Common myeloid progenitor, CD34-positive (primary cell): ENCODE measurements around the gene ZNF268.

Source experiments
- CTCF ChIA-PET: fragments of 350-600 bp; sonication (Branson Sonifier 250); formaldehyde crosslinking; loops from one replicate; lab custom pipeline; 2021; ENCODE audit warnings: antibody characterized with exemption; lab: Charles Lee
- POLR2A ChIA-PET: fragments of 350-600 bp; sonication (Branson Sonifier 250); formaldehyde crosslinking; loops from one replicate; lab custom pipeline; 2021; ENCODE audit warnings: antibody characterized with exemption; lab: Charles Lee
- DNase-seq, 3 donors: peaks; one replicate each; pipeline versions ENCODE4 v3.0.0 to v3.0.0-alpha.2; 2013
- H3K27ac ChIP-seq, 2 experiments: 1 replicate in 1 of 2; 2 replicates in 1 of 2; pipeline ENCODE4 v1.7.0; 2013; ENCODE audit warnings: inconsistent platforms in 2 of 2, low read length in 2 of 2, mild to moderate bottlenecking in 2 of 2, low read depth in 1 of 2, moderate library complexity in 1 of 2; ENCODE audit not compliant: severe bottlenecking in 2 of 2, insufficient read depth in 1 of 2, poor library complexity in 1 of 2
- H3K27me3 ChIP-seq, 5 experiments: replicated peaks in 2 of 5; 1 replicate in 3 of 5; 2 replicates in 2 of 5; pipeline versions ENCODE4 v1.6.1 to v1.7.0; 2013; ENCODE audit warnings: low read length in 4 of 5, mild to moderate bottlenecking in 2 of 5, moderate library complexity in 2 of 5, inconsistent platforms in 1 of 5; ENCODE audit not compliant: insufficient read depth in 5 of 5, control insufficient read depth in 4 of 5
- H3K36me3 ChIP-seq, 4 experiments: 1 replicate in 2 of 4; 2 replicates in 2 of 4; pipeline versions ENCODE4 v1.6.1 to v1.7.0; 2013; ENCODE audit warnings: low read length in 3 of 4, control low read depth in 1 of 4, mild to moderate bottlenecking in 1 of 4; ENCODE audit not compliant: control insufficient read depth in 4 of 4, insufficient read depth in 4 of 4
- H3K4me1 ChIP-seq, 4 experiments: 1 replicate in 3 of 4; 2 replicates in 1 of 4; pipeline versions ENCODE4 v1.6.1 to v1.7.1; 2013; ENCODE audit warnings: low read length in 3 of 4, mild to moderate bottlenecking in 3 of 4, control low read depth in 1 of 4, inconsistent platforms in 1 of 4, moderate library complexity in 1 of 4; ENCODE audit not compliant: control insufficient read depth in 4 of 4, insufficient read depth in 4 of 4; ENCODE audit errors: control extremely low read depth in 1 of 4
- H3K4me3 ChIP-seq, 7 experiments: 1 replicate in 4 of 7; 2 replicates in 3 of 7; pipeline versions ENCODE4 v1.5.1 to v1.7.0; 2013; ENCODE audit warnings: mild to moderate bottlenecking in 7 of 7, low read length in 6 of 7, moderate library complexity in 6 of 7, inconsistent platforms in 2 of 7, low read depth in 2 of 7, control low read depth in 1 of 7; ENCODE audit not compliant: insufficient read depth in 4 of 7, control insufficient read depth in 1 of 7; ENCODE audit errors: extremely low read depth in 1 of 7
- H3K9me3 ChIP-seq, 5 experiments: 1 replicate in 4 of 5; 2 replicates in 1 of 5; pipeline versions ENCODE4 v1.6.1 to v1.7.1; 2013; ENCODE audit warnings: low read length in 4 of 5, mild to moderate bottlenecking in 2 of 5, inconsistent platforms in 1 of 5, low read depth in 1 of 5, moderate library complexity in 1 of 5; ENCODE audit not compliant: control insufficient read depth in 4 of 5, insufficient read depth in 2 of 5; ENCODE audit errors: control extremely low read depth in 1 of 5
- WGBS: methylation state at CpG from one replicate; pipeline ENCODE4 v1.1.5; 2013; ENCODE audit not compliant: insufficient coverage; 5-methylcytosine and 5-hydroxymethylcytosine counted together

The ZNF268 gene

DNA sequence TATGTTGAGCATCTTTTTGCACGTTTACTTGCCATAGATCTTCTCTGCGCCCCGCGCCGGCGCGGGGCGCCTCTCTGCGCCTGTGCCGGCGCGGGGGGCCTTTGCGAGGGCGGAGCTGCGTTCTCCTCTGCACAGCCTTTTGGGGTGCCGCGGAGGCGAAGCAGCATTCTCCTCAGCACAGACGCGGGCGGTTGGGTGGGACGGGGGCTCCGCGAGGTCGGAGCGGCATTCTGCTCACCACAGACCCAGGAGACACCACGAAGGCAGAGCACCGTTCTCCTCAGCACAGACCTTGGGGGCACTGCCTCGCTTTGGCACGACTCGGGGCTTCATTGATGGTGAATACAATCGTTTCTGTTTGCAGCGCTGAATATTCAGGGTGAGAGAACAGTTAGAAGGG is 82.9 kb downstream of the ZNF268 start:
- Histone ChIP-seq H3K4me1 (no peaks in the 10 kb centered on the region), H3K4me3 (no peak overlapping the region), H3K36me3 (no peaks in the 10 kb centered on the region), H3K27ac (no peak overlapping the region), H3K9me3 (peaks cover 0 to 8% (median 0%) of the 10 kb centered on the region in 5 experiments), H3K27me3 (no peaks in the 10 kb centered on the region)
- DNase-seq: peak in 2 of 3 donors; percentile 2 to 3
- CTCF ChIA-PET: no interaction called here
- POLR2A ChIA-PET: no interaction called here
- 72% methylated on average over 25 of the region's 33 CpGs for WGBS
